Hepatocyte (in vitro differentiated cells): Measurements from ENCODE around the gene ZMAT5. TPM values are rescaled to one million over a fixed set of nuclear protein-coding genes. Genes with fewer than 3 reads are reported as not detected.
A peak's percentile ranks its signal among the peaks of the same experiment; 100 is the strongest.

ENCODE experiments used
- DNase-seq: peaks from one replicate; pipeline ENCODE4 v3.0.0-alpha.2; 2016; ENCODE audit warnings: low spot score
- H2AFZ ChIP-seq: fragments of 200-600 bp; sonication (generic); 2 replicates; pipeline ENCODE4 v1.6.0; 2016; ENCODE audit warnings: antibody characterized with exemption, mild to moderate bottlenecking
- H3K27ac ChIP-seq: fragments of 200-600 bp; sonication (generic); 2 replicates; pipeline ENCODE4 v1.5.1; 2016; ENCODE audit warnings: mild to moderate bottlenecking
- H3K27me3 ChIP-seq: fragments of 200-600 bp; sonication (generic); 2 replicates; pipeline ENCODE4 v1.6.1; 2016
- H3K36me3 ChIP-seq: fragments of 200-600 bp; sonication (generic); replicated peaks from 2 replicates; pipeline ENCODE4 v1.5.1; 2016; ENCODE audit warnings: low read depth; ENCODE audit not compliant: insufficient read depth
- H3K4me1 ChIP-seq: fragments of 200-600 bp; sonication (generic); 2 replicates; pipeline ENCODE4 v1.5.1; 2016; ENCODE audit warnings: mild to moderate bottlenecking, moderate library complexity; ENCODE audit not compliant: insufficient read depth
- H3K4me2 ChIP-seq: fragments of 200-600 bp; sonication (generic); 2 replicates; pipeline ENCODE4 v1.6.0; 2016
- H3K4me3 ChIP-seq: fragments of 200-600 bp; sonication (generic); 2 replicates; pipeline ENCODE4 v1.5.1; 2016; ENCODE audit warnings: mild to moderate bottlenecking
- H3K79me2 ChIP-seq: fragments of 200-600 bp; sonication (generic); 2 replicates; pipeline ENCODE4 v1.6.0; 2017; ENCODE audit warnings: mild to moderate bottlenecking
- H3K9me2 ChIP-seq: fragments of 200-600 bp; sonication (generic); replicated peaks from 2 replicates; pipeline ENCODE4 v1.6.0; 2017; ENCODE audit warnings: mild to moderate bottlenecking; ENCODE audit not compliant: insufficient read depth
- H3K9me3 ChIP-seq: fragments of 200-600 bp; sonication (generic); 2 replicates; pipeline ENCODE4 v1.5.1; 2016; ENCODE audit warnings: low read depth, mild to moderate bottlenecking
- H4K20me1 ChIP-seq: fragments of 200-600 bp; sonication (generic); 2 replicates; pipeline ENCODE4 v1.6.0; 2016; ENCODE audit warnings: mild to moderate bottlenecking; ENCODE audit not compliant: insufficient read depth, poor library complexity, severe bottlenecking
- EZH2 ChIP-seq: fragments of 200-600 bp; sonication (generic); IDR thresholded peaks from 2 replicates; pipeline ENCODE4 v1.6.1; 2016; ENCODE audit warnings: antibody characterized with exemption, mild to moderate bottlenecking, borderline replicate concordance
- EZH2phosphoT487 ChIP-seq: fragments of 200-600 bp; sonication (generic); IDR thresholded peaks from one replicate; pipeline ENCODE4 v1.6.1; 2018; ENCODE audit warnings: antibody characterized with exemption, mild to moderate bottlenecking, low read depth, moderate library complexity; ENCODE audit not compliant: unreplicated experiment, severe bottlenecking
- WGBS: methylation state at CpG from one replicate; pipeline ENCODE4 v1.1.6; 2016; ENCODE audit warnings: low lambda C conversion rate; ENCODE audit errors: missing lambda C conversion rate; 5-methylcytosine and 5-hydroxymethylcytosine counted together
- polyA plus RNA-seq: library from polyadenylated mRNA; unstranded; fragments of >200 nt; fragmentation: Nextera tagmentation; extraction: Ambion mirVana; gene quantifications from 2 replicates; pipeline ENCODE4 v1.2.1, GENCODE V29; 2016
- total RNA-seq: library from RNA; depleted of rRNA; stranded (reverse); fragments of >200 nt; gene quantifications from 2 replicates; pipeline ENCODE4 v1.2.3, GENCODE V29; 2014
- TF ChIP-seq, protein P1 (sequence below): fragments of 200-600 bp; sonication (generic); IDR thresholded peaks from 2 replicates; pipeline ENCODE4 v1.5.1; 2016; ENCODE audit warnings: antibody characterized with exemption, mild to moderate bottlenecking; ENCODE audit not compliant: poor library complexity

ZMAT5 gene
- total and polyA plus RNA-seq, 2 experiments from 2014 or later = 18.2 to 38.5 TPM

DNA sequence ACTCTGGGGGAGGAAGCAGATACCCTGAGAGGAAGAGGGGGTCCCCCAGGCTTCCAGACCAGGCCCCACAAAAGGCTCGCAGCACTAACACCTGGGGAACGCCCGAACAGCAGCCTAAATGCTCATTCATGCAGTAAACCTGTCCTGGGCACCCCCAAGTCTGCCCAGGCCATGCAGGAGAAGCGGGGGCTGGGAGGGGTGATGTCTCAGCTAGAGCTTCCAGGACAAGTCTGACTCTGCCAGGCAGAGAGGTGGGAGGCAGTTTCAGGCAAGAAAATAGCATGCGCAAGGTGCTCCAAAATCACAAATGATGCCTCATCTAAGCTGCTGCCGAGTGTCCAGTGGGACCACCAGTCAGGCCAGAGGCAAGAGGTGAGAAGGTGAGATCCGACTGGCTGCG lies 32.4 kb downstream of the ZMAT5 start:
- no peaks in the 10 kb centered on the region for H3K79me2 ChIP-seq
- no peak overlapping the region for H3K4me3 ChIP-seq
- H4K20me1 ChIP-seq = no peaks in the 10 kb centered on the region
- H3K36me3 ChIP-seq = no peaks in the 10 kb centered on the region
- no peak overlapping the region for H3K27ac ChIP-seq
- no peaks in the 10 kb centered on the region for H3K27me3 ChIP-seq
- H3K9me2 ChIP-seq = no peaks in the 10 kb centered on the region
- H3K9me3 ChIP-seq = no peaks in the 10 kb centered on the region
- TF ChIP-seq EZH2 (no peak), EZH2phosphoT487 (no peak)
- TF ChIP-seq, protein P1, sequence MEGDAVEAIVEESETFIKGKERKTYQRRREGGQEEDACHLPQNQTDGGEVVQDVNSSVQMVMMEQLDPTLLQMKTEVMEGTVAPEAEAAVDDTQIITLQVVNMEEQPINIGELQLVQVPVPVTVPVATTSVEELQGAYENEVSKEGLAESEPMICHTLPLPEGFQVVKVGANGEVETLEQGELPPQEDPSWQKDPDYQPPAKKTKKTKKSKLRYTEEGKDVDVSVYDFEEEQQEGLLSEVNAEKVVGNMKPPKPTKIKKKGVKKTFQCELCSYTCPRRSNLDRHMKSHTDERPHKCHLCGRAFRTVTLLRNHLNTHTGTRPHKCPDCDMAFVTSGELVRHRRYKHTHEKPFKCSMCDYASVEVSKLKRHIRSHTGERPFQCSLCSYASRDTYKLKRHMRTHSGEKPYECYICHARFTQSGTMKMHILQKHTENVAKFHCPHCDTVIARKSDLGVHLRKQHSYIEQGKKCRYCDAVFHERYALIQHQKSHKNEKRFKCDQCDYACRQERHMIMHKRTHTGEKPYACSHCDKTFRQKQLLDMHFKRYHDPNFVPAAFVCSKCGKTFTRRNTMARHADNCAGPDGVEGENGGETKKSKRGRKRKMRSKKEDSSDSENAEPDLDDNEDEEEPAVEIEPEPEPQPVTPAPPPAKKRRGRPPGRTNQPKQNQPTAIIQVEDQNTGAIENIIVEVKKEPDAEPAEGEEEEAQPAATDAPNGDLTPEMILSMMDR = no peak
- no peaks in the 10 kb centered on the region for H3K4me1 ChIP-seq
- no peak overlapping the region for H3K4me2 ChIP-seq
- no peak for DNase-seq
- H2AFZ ChIP-seq = no peak overlapping the region
- WGBS = 85% methylated on average over 8 of the region's 8 CpGs

DNA sequence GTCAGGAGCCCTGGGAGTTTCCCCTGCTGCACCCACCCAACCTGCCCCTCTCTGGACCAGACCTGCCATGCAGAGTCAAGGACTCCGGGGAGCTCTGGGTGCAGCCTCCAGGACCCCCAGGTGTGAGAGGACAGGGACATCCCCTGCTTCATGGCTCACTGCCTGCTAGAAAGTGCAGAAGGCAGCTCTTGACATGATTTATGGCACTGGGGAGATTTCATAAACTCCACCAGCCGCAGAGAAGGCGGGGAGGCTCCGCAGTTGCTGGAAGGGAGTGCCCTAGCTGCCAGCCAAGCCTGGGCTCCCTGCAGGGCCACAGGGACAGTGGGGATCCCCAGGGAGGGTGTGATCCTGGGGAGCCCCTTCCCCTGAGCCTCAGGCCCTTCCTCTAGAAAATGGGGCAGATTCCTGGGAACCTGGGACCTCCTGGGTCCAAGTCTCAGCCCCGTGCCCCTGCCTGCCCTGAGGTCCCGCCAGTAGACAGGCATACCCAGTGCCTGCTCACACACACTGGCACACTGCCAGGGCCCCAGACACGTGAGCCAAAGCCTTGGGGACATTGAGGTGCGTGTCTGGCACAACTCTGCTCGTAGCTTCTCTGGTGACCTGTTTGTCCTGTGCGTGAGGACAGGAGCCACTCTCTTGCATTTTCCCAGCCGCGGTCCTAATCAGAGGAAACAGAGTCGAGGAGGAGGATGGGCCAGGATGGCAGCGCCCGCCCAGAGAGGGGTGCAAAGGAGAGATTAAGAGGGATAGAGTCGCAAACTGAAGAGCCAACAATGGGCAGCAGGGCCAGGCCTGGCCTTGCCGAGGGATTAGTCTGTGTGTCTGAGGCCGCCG lies 33.2 kb downstream of the ZMAT5 start:
- Histone ChIP-seq H3K9me3 (no peaks in the 10 kb centered on the region), H3K27ac (no peak overlapping the region), H2AFZ (no peak overlapping the region), H3K27me3 (no peaks in the 10 kb centered on the region), H3K4me3 (no peak overlapping the region), H3K4me2 (no peak overlapping the region), H4K20me1 (no peaks in the 10 kb centered on the region), H3K9me2 (no peaks in the 10 kb centered on the region), H3K4me1 (no peaks in the 10 kb centered on the region), H3K36me3 (no peaks in the 10 kb centered on the region), H3K79me2 (no peaks in the 10 kb centered on the region)
- WGBS = 75% methylated on average over 19 of the region's 19 CpGs
- DNase-seq = peak; percentile 41
- TF ChIP-seq, protein P1 = no peak
- TF ChIP-seq EZH2phosphoT487 = no peak
- TF ChIP-seq EZH2 = no peak

DNA sequence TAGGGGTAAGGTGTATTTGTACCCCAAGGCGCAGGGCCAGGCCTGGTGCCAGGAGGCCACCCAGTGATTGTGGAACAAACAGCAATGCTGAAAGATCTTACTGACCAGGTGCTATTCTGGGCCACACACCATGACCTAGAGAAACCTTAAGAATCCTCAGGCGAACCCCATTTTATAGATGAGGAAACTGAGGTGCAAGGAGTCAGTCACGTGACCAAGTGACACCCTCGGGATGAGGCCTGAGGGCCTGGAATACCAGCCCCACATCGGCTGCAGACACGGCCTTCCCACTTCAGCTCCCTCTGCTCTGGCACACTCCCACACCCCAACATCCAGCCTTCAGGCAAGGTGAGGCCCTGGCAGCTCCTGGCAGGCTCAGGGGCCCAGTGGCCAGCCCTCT lies 33.9 kb downstream of the ZMAT5 start:
- 93% methylated on average over 6 of the region's 6 CpGs for WGBS
- Histone ChIP-seq H2AFZ (no peak overlapping the region), H3K4me1 (no peaks in the 10 kb centered on the region), H3K9me2 (no peaks in the 10 kb centered on the region), H3K4me2 (no peak overlapping the region), H4K20me1 (no peaks in the 10 kb centered on the region), H3K36me3 (no peaks in the 10 kb centered on the region), H3K27ac (no peak overlapping the region), H3K27me3 (no peaks in the 10 kb centered on the region), H3K4me3 (no peak overlapping the region), H3K9me3 (no peaks in the 10 kb centered on the region), H3K79me2 (no peaks in the 10 kb centered on the region)
- DNase-seq = no peak
- TF ChIP-seq EZH2phosphoT487 = no peak

DNA sequence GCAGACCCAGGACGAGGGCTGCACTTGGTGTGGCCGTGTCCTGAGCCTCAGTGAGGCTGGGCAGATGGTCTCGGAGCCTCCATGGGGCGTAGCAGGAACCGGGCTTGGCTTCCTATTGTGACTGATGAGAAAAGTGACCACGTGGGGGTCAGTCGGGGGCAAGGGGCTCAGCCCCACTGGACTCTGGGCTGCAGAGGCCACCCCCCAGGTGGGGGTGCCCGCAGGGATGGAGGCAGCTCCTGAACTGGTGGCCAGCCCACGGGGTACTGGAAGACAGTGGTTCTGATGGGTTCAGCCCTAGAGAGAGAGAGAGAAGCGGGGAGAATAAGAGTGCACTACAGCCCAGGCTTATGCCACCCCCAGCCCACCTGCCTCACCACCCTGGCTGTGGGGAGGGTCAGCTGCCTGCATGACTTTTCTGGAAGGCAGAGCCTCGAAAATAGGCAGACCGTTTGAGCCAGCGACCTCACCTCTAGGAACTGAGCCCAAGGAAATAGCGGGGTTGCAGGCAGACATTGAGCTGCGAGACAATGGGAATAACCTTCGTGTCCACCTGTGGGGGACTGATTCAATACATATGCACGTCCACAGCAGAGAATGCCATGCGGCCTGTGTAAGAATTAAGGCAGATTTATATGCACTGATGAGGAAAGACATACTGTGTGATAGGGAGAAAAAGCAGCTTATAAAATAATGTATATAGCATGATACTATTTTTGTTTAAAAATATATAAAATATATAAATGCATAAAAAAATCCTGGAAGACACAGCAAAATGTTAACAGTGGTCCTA lies 35.6 kb downstream of the ZMAT5 start:
- Histone ChIP-seq H3K4me3 (no peak overlapping the region), H3K27ac (no peak overlapping the region), H3K79me2 (no peaks in the 10 kb centered on the region), H3K4me1 (no peaks in the 10 kb centered on the region), H3K4me2 (no peak overlapping the region), H3K27me3 (no peaks in the 10 kb centered on the region), H3K9me3 (no peaks in the 10 kb centered on the region), H3K9me2 (no peaks in the 10 kb centered on the region), H2AFZ (no peak overlapping the region), H4K20me1 (no peaks in the 10 kb centered on the region), H3K36me3 (no peaks in the 10 kb centered on the region)
- 90% methylated on average over 18 of the region's 18 CpGs for WGBS
- TF ChIP-seq EZH2phosphoT487 = no peak
- TF ChIP-seq, protein P1 = no peak
- TF ChIP-seq EZH2 = no peak
- no peak for DNase-seq
